Fibroblast of the aortic adventitia (primary cell): ENCODE data around the gene TLR1. TPM values are rescaled to one million over a fixed set of nuclear protein-coding genes. Genes with fewer than 3 reads are reported as not detected.

Experiments used
- DNase-seq: peaks from one replicate; pipeline ENCODE4 v3.0.0-alpha.2; 2010; ENCODE audit warnings: low read depth
- H3K4me3 ChIP-seq: 2 replicates; pipeline ENCODE4 v1.5.1; 2011; ENCODE audit warnings: low read depth, mild to moderate bottlenecking, control low read depth, low read length, moderate library complexity
- CTCF ChIP-seq: IDR thresholded peaks from 2 replicates; pipeline ENCODE4 v1.5.1; 2011; ENCODE audit warnings: mild to moderate bottlenecking, low read length, control low read depth, inconsistent platforms; ENCODE audit not compliant: insufficient read depth
- total RNA-seq: library from RNA; depleted of rRNA; stranded (reverse); fragments of >200 nt; gene quantifications from 2 replicates; pipeline ENCODE4 v1.2.3, GENCODE V29; 2012; ENCODE audit warnings: low replicate concordance

TLR1 gene
- 3.2 and 3.5 TPM in 2 replicates for total RNA-seq

- peak; percentile 84 for DNase-seq
- TF ChIP-seq CTCF = peak; percentile 62
- peak within 1 kb of the TSS; percentile 2 for H3K4me3 ChIP-seq
Observed at GRCh38 chr4:38804654-38805295, at the start of gene TLR1. Gene TLR1 (minus strand): TSS chr4:38804791. CDS start chr4:38798831, 5,960 bp downstream.

GRCh38 chr4:38846015-38846414 lies 41.4 kb upstream of the TLR1 start:
- TF ChIP-seq CTCF = no peak
- H3K4me3 ChIP-seq = no peak overlapping the region
- DNase-seq = no peak

- no peak for DNase-seq
- no peak for TF ChIP-seq CTCF
- H3K4me3 ChIP-seq = no peak overlapping the region
Observed at GRCh38 chr4:38842994-38843393, 38.4 kb upstream of the TLR1 start.

GRCh38 chr4:38837849-38838248 lies 33.3 kb upstream of the TLR1 start:
- DNase-seq = peak; percentile 37
- no peak for TF ChIP-seq CTCF
- H3K4me3 ChIP-seq = no peak overlapping the region

GRCh38 chr4:38837334-38837733 lies 32.7 kb upstream of the TLR1 start:
- no peak for DNase-seq
- TF ChIP-seq CTCF = no peak
- no peak overlapping the region for H3K4me3 ChIP-seq

GRCh38 chr4:38834570-38834969 lies 30.0 kb upstream of the TLR1 start:
- no peak for TF ChIP-seq CTCF
- H3K4me3 ChIP-seq = no peak overlapping the region
- no peak for DNase-seq
